GM12872 (cell line): ENCODE results near the gene CDKAL1.

Source experiments
- CTCF ChIP-seq: IDR thresholded peaks from 3 replicates; pipeline ENCODE4 v1.5.1; 2011; ENCODE audit warnings: low read depth, mild to moderate bottlenecking, low read length, moderate library complexity; ENCODE audit not compliant: insufficient read depth

Gene CDKAL1

GRCh38 chr6:21109391-21110178 is 575.3 kb downstream of the CDKAL1 start:
- no peak for TF ChIP-seq CTCF

- TF ChIP-seq CTCF, result no peak
These were observed 576.4 kb downstream of the CDKAL1 start for GRCh38 chr6:21110684-21111083.

GRCh38 chr6:21111093-21111725 is 577.0 kb downstream of the CDKAL1 start:
- TF ChIP-seq CTCF, result no peak

- TF ChIP-seq CTCF, result no peak
These were observed 580.9 kb downstream of the CDKAL1 start for GRCh38 chr6:21115111-21115510.

GRCh38 chr6:21116736-21117135 is 582.5 kb downstream of the CDKAL1 start:
- no peak for TF ChIP-seq CTCF

GRCh38 chr6:21118216-21118780 is 584.0 kb downstream of the CDKAL1 start:
- TF ChIP-seq CTCF, result no peak

GRCh38 chr6:21121636-21122136 is 587.4 kb downstream of the CDKAL1 start:
- no peak for TF ChIP-seq CTCF
